Epithelial cell of proximal tubule (primary cell): ENCODE results near the gene ZAP70. TPM values are rescaled to one million over a fixed set of nuclear protein-coding genes. Genes with fewer than 3 reads are reported as not detected.

Experiments used
- DNase-seq: peaks from one replicate; pipeline ENCODE4 v3.0.0-alpha.2; 2011; ENCODE audit warnings: low read depth
- H3K4me3 ChIP-seq: 2 replicates; pipeline ENCODE4 v1.5.1; 2011; ENCODE audit warnings: low read depth, mild to moderate bottlenecking, low read length
- CTCF ChIP-seq: conservative IDR thresholded peaks from 2 replicates; pipeline ENCODE4 v1.5.1; 2012; ENCODE audit warnings: low read depth, mild to moderate bottlenecking, low read length
- total RNA-seq: library from RNA; depleted of rRNA; stranded (reverse); fragments of >200 nt; gene quantifications from 2 replicates; pipeline ENCODE4 v1.2.3, GENCODE V29; 2015

ZAP70 gene
- total RNA-seq, 1 donor from 2014 or later, result not detected

- DNase-seq, result no peak
- no peak overlapping the region for H3K4me3 ChIP-seq
- TF ChIP-seq CTCF, result no peak
Observed at GRCh38 chr2:97718051-97718882, 4.9 kb downstream of the ZAP70 start.

GRCh38 chr2:97718942-97719341 lies 5.6 kb downstream of the ZAP70 start:
- no peak for DNase-seq
- no peak for TF ChIP-seq CTCF
- no peak overlapping the region for H3K4me3 ChIP-seq

- no peak for DNase-seq
- no peak for TF ChIP-seq CTCF
- no peak overlapping the region for H3K4me3 ChIP-seq
Observed at GRCh38 chr2:97719362-97720155, 6.2 kb downstream of the ZAP70 start.

- DNase-seq, result no peak
- no peak for TF ChIP-seq CTCF
- H3K4me3 ChIP-seq, result no peak overlapping the region
Observed at GRCh38 chr2:97720746-97721145, 7.4 kb downstream of the ZAP70 start.

GRCh38 chr2:97722227-97722626 lies 8.9 kb downstream of the ZAP70 start:
- no peak for TF ChIP-seq CTCF
- H3K4me3 ChIP-seq, result no peak overlapping the region
- no peak for DNase-seq

- DNase-seq, result no peak
- no peak overlapping the region for H3K4me3 ChIP-seq
- no peak for TF ChIP-seq CTCF
Observed at GRCh38 chr2:97723156-97724072, 10.0 kb downstream of the ZAP70 start.
